WTC11 (cell line): ENCODE measurements around the gene ASB3.

Source experiments
- ATF1 ChIP-seq: sonication (generic); formaldehyde crosslinking; IDR thresholded peaks from 2 replicates; pipeline ENCODE4 v1.8.1; 2023; ENCODE audit warnings: mild to moderate bottlenecking, moderate library complexity, missing genetic modification reagents
- CREM ChIP-seq: sonication (generic); formaldehyde crosslinking; IDR thresholded peaks from 2 replicates; pipeline ENCODE4 v1.8.1; 2022; ENCODE audit warnings: mild to moderate bottlenecking, missing genetic modification reagents, moderate library complexity
- GABPB1 ChIP-seq: sonication (generic); formaldehyde crosslinking; IDR thresholded peaks from 2 replicates; pipeline ENCODE4 v1.8.1; 2023; ENCODE audit warnings: mild to moderate bottlenecking, missing genetic modification reagents
- KAT7 ChIP-seq: sonication (generic); formaldehyde crosslinking; IDR thresholded peaks from 2 replicates; pipeline ENCODE4 v1.8.1; 2023; ENCODE audit warnings: missing genetic modification reagents, mild to moderate bottlenecking, borderline replicate concordance
- NFE2L1 ChIP-seq: sonication (generic); formaldehyde crosslinking; IDR thresholded peaks from 2 replicates; pipeline ENCODE4 v1.8.1; 2023; ENCODE audit warnings: missing genetic modification reagents
- NR3C1 ChIP-seq: sonication (generic); formaldehyde crosslinking; conservative IDR thresholded peaks from 2 replicates; pipeline ENCODE4 v1.8.1; 2023; ENCODE audit warnings: low read depth, mild to moderate bottlenecking, missing genetic modification reagents
- PRRX2 ChIP-seq: fragments of 250-450 bp; sonication (Bioruptor Pico); IDR thresholded peaks from 2 replicates; pipeline ENCODE4 v1.8.0; 2021; ENCODE audit warnings: mild to moderate bottlenecking
- SP1 ChIP-seq: sonication (generic); formaldehyde crosslinking; conservative IDR thresholded peaks from 2 replicates; pipeline ENCODE4 v1.8.1; 2022; ENCODE audit warnings: missing genetic modification reagents
- ZBTB43 ChIP-seq: sonication (generic); formaldehyde crosslinking; IDR thresholded peaks from 2 replicates; pipeline ENCODE4 v1.8.1; 2023; ENCODE audit warnings: mild to moderate bottlenecking, missing genetic modification reagents
- ZNF416 ChIP-seq: fragments of 250-450 bp; sonication (Bioruptor Pico); IDR thresholded peaks from 2 replicates; pipeline ENCODE4 v1.9.0; 2021; ENCODE audit warnings: mild to moderate bottlenecking, inconsistent platforms
- ZSCAN18 ChIP-seq: fragments of 250-450 bp; sonication (Bioruptor Pico); IDR thresholded peaks from 2 replicates; pipeline ENCODE4 v2.1.2; 2022; ENCODE audit warnings: mild to moderate bottlenecking, moderate library complexity
- TF ChIP-seq, protein P1 (sequence below): sonication (generic); formaldehyde crosslinking; IDR thresholded peaks from 2 replicates; pipeline ENCODE4 v1.8.1; 2023; ENCODE audit warnings: mild to moderate bottlenecking, missing genetic modification reagents, moderate library complexity
- TF ChIP-seq, protein P2 (sequence below): fragments of 200-600 bp; IDR thresholded peaks from 2 replicates; pipeline ENCODE4 v1.8.0; 2022; ENCODE audit warnings: antibody characterized with exemption
- TF ChIP-seq, protein P3 (sequence below): sonication (generic); formaldehyde crosslinking; conservative IDR thresholded peaks from 2 replicates; pipeline ENCODE4 v1.8.1; 2022; ENCODE audit warnings: mild to moderate bottlenecking, missing genetic modification reagents

- TF ChIP-seq GABPB1 (CRISPR knock-in tag) (no peak), SP1 (no peak), NFE2L1 (no peak), KAT7 (CRISPR knock-in tag) (no peak), ZSCAN18 (CRISPR knock-in tag) (no peak), ZNF416 (CRISPR knock-in tag) (no peak), NR3C1 (CRISPR knock-in tag) (no peak), CREM (CRISPR knock-in tag) (no peak), PRRX2 (CRISPR knock-in tag) (no peak), ZBTB43 (CRISPR knock-in tag) (no peak), ATF1 (CRISPR knock-in tag) (no peak)
- TF ChIP-seq, protein P1, sequence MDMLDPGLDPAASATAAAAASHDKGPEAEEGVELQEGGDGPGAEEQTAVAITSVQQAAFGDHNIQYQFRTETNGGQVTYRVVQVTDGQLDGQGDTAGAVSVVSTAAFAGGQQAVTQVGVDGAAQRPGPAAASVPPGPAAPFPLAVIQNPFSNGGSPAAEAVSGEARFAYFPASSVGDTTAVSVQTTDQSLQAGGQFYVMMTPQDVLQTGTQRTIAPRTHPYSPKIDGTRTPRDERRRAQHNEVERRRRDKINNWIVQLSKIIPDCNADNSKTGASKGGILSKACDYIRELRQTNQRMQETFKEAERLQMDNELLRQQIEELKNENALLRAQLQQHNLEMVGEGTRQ, result no peak
- TF ChIP-seq, protein P2, sequence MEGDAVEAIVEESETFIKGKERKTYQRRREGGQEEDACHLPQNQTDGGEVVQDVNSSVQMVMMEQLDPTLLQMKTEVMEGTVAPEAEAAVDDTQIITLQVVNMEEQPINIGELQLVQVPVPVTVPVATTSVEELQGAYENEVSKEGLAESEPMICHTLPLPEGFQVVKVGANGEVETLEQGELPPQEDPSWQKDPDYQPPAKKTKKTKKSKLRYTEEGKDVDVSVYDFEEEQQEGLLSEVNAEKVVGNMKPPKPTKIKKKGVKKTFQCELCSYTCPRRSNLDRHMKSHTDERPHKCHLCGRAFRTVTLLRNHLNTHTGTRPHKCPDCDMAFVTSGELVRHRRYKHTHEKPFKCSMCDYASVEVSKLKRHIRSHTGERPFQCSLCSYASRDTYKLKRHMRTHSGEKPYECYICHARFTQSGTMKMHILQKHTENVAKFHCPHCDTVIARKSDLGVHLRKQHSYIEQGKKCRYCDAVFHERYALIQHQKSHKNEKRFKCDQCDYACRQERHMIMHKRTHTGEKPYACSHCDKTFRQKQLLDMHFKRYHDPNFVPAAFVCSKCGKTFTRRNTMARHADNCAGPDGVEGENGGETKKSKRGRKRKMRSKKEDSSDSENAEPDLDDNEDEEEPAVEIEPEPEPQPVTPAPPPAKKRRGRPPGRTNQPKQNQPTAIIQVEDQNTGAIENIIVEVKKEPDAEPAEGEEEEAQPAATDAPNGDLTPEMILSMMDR, result no peak
- TF ChIP-seq, protein P3, sequence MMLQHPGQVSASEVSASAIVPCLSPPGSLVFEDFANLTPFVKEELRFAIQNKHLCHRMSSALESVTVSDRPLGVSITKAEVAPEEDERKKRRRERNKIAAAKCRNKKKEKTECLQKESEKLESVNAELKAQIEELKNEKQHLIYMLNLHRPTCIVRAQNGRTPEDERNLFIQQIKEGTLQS, result no peak
Measured at GRCh38 chr2:53827398-53828175, 40.8 kb upstream of the ASB3 start.
